ENCODE data around the gene WDR81. TPM values are rescaled to one million over a fixed set of nuclear protein-coding genes. Genes with fewer than 3 reads are reported as not detected.
"Not testable (repeated sequence)": the region's sequence is repeated elsewhere in the genome, so short reads cannot be mapped to it uniquely, and the experiment has no call there.

The WDR81 gene
- total RNA-seq, 2 experiments from 2014 or later, result 19.1 to 24.4 TPM

DNA sequence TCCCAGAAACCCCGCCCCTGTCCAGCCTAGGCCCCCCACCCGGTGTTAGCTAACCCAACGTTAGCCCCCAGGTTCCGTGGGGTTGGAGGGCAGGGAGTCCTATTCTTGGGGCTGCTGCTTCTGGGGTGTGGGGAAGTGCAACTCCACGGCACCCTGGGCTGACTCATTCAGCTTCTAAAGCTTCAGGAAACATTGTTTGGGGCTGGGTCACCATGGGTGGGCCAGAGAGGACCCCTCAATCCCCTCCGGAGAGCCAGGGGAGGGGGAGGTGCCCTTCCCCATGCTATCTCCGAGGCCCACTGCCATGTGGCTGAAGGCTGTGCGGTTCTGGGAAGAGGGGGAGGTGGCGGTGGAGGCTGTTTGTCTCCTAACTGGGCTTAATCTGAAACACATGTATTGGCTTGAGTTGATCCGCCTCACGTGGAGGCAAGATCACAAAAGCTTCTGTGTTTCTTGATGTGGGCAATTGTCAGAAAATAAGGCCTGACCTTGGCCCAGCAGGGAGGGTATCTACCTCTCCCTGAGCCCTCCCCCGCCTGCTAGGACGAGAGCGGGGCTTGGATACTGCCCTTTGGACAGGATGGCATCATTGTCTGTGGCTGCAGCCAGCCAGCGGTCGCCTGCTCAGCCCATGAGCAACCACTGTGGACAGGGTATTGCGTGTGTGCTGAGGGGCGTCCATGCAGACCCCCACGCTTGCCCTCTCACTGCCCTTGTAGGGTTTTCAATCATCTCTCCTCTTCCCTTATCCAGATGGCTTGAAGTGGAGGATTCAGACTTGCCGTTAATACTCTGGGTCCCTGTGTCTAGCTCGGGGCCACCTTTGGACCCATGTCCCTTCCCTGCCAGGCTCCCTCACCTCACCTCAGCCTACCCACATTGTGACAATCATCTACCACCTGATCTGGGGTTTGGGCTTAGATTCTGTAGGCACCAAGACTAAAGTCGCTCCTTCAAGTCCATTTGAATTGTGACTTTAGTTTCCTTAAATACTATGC, 38.7 kb downstream of the WDR81 start:
- Histone ChIP-seq H3K4me1 (ENCODE audit: insufficient read depth, low read length, poor library complexity, severe bottlenecking) (no peaks in the 10 kb centered on the region), H2AFZ (ENCODE audit: low read length) (no peak overlapping the region), H3K36me3 (ENCODE audit: insufficient read depth, low read length) (no peaks in the 10 kb centered on the region), H3K9me2 (ENCODE audit: insufficient read depth, low read length) (no peaks in the 10 kb centered on the region), H3K9me3 (ENCODE audit: low read length) (no peaks in the 10 kb centered on the region), H3K79me2 (ENCODE audit: insufficient read depth, low read depth, low read length) (no peaks in the 10 kb centered on the region), H3K27ac (ENCODE audit: low read depth, low read length, poor library complexity, severe bottlenecking) (no peak overlapping the region), H4K20me1 (ENCODE audit: insufficient read depth, low read length) (no peaks in the 10 kb centered on the region), H3K4me3 (ENCODE audit: low read depth, low read length, poor library complexity, severe bottlenecking) (no peak overlapping the region), H3K4me2 (ENCODE audit: low read length) (no peak overlapping the region)
- TF ChIP-seq EZH2phosphoT487 (IDR thresholded peaks at IDR 0.05; ENCODE audit: borderline replicate concordance, low read depth, low read length) (no peak), CTCF (conservative IDR thresholded peaks at IDR 0.05; ENCODE audit: low read length) (no peak)
- ChIA-PET CTCF (ENCODE audit: unreplicated experiment) (no interaction called here), POLR2A (interaction anchor here (0.5 to 0.6 kb wide), 2 partner anchors 39 to 41 kb away, joined by 3 to 4 read pairs; no protein-coding TSS in a partner anchor)
- intact Hi-C loops (cut with micrococcal nuclease; ENCODE audit: unreplicated experiment), result no loop called here
- no peak for DNase-seq (ENCODE audit: low spot score)
- no TSS peak for BruUV-seq (replicated peaks)

GRCh38 chr17:1764284-1764683, 39.8 kb downstream of the WDR81 start:
- H3K36me3 ChIP-seq (ENCODE audit: insufficient read depth, low read length), result no peaks in the 10 kb centered on the region
- ChIA-PET CTCF (ENCODE audit: unreplicated experiment) (no interaction called here), POLR2A (no interaction called here)
- intact Hi-C loops (cut with micrococcal nuclease; ENCODE audit: unreplicated experiment), result no loop called here
- no peaks in the 10 kb centered on the region for H4K20me1 ChIP-seq (ENCODE audit: insufficient read depth, low read length)
- no peak overlapping the region; the same call in 1 of the 2 replicates for H2AFZ ChIP-seq (ENCODE audit: low read length)
- no peaks in the 10 kb centered on the region for H3K9me3 ChIP-seq (ENCODE audit: low read length)
- H3K79me2 ChIP-seq (ENCODE audit: insufficient read depth, low read depth, low read length), result no peaks in the 10 kb centered on the region
- H3K4me1 ChIP-seq (ENCODE audit: insufficient read depth, low read length, poor library complexity, severe bottlenecking), result no peaks in the 10 kb centered on the region
- no peak overlapping the region for H3K4me2 ChIP-seq (ENCODE audit: low read length)
- no peak overlapping the region for H3K4me3 ChIP-seq (ENCODE audit: low read depth, low read length, poor library complexity, severe bottlenecking)
- TF ChIP-seq CTCF (conservative IDR thresholded peaks at IDR 0.05; ENCODE audit: low read length), result no peak
- no peak for TF ChIP-seq EZH2phosphoT487 (IDR thresholded peaks at IDR 0.05; ENCODE audit: borderline replicate concordance, low read depth, low read length)
- H3K27ac ChIP-seq (ENCODE audit: low read depth, low read length, poor library complexity, severe bottlenecking), result no peak overlapping the region
- no peaks in the 10 kb centered on the region for H3K9me2 ChIP-seq (ENCODE audit: insufficient read depth, low read length)
- BruUV-seq (replicated peaks), result no TSS peak
- no peak for DNase-seq (ENCODE audit: low spot score)

DNA sequence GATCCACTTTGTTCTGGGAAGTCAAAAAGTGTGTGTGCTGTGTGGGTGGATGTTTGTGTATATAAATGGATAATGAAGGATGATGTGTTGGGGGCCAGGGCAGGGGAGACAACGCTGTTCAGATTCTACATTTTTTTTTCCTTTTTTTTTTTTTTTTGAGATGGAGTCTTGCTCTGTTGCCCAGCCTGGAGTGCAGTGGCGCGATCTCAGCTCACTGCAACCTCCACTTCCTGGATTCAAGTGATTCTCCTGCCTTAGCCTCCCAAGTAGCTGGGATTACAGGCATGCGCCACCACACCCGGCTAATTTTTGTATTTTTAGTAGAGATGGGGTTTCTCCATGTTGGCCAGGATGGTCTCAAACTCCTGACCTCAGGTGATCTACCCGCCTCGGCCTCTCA, 40.2 kb downstream of the WDR81 start:
- H4K20me1 ChIP-seq (ENCODE audit: insufficient read depth, low read length); H3K36me3 ChIP-seq (ENCODE audit: insufficient read depth, low read length); POLR2A ChIA-PET; H3K4me2 ChIP-seq (ENCODE audit: low read length); H2AFZ ChIP-seq (ENCODE audit: low read length); H3K27ac ChIP-seq (ENCODE audit: low read depth, low read length, poor library complexity, severe bottlenecking); intact Hi-C loops (cut with micrococcal nuclease; ENCODE audit: unreplicated experiment); DNase-seq (ENCODE audit: low spot score); H3K79me2 ChIP-seq (ENCODE audit: insufficient read depth, low read depth, low read length); H3K9me3 ChIP-seq (ENCODE audit: low read length); BruUV-seq (replicated peaks); CTCF ChIA-PET (ENCODE audit: unreplicated experiment); H3K4me1 ChIP-seq (ENCODE audit: insufficient read depth, low read length, poor library complexity, severe bottlenecking); H3K4me3 ChIP-seq (ENCODE audit: low read depth, low read length, poor library complexity, severe bottlenecking); H3K9me2 ChIP-seq (ENCODE audit: insufficient read depth, low read length): not testable (repeated sequence)

All from OCI-LY7 (cell line).